ENCODE measurements around the gene DNAJC5G. TPM values are rescaled to one million over a fixed set of nuclear protein-coding genes. Genes with fewer than 3 reads are reported as not detected.

Gene DNAJC5G
- total RNA-seq, 6 experiments from 2014 or later = not detected

GRCh38 chr2:27324720-27325119 lies 49.5 kb downstream of the DNAJC5G start:
- intact Hi-C loops (cut with DNase I) = no loop called here
- Histone ChIP-seq H3K36me3 (peaks cover 0 to 39% (median 14%) of the 10 kb centered on the region in 4 donors), H3K27me3 (no peaks in the 10 kb centered on the region), H3K4me3 (no peak overlapping the region), H3K27ac (no peak overlapping the region), H3K9me3 (no peaks in the 10 kb centered on the region), H3K4me1 (peaks cover 0 to 20% (median 9%) of the 10 kb centered on the region in 4 donors)
- DNase-seq (no peak), ATAC-seq (no peak)
- 61% methylated on average over 2 of the region's 5 CpGs for WGBS (ENCODE audit: insufficient coverage, low coverage, low lambda C conversion rate, missing lambda C conversion rate)
- TF ChIP-seq, protein P1, sequence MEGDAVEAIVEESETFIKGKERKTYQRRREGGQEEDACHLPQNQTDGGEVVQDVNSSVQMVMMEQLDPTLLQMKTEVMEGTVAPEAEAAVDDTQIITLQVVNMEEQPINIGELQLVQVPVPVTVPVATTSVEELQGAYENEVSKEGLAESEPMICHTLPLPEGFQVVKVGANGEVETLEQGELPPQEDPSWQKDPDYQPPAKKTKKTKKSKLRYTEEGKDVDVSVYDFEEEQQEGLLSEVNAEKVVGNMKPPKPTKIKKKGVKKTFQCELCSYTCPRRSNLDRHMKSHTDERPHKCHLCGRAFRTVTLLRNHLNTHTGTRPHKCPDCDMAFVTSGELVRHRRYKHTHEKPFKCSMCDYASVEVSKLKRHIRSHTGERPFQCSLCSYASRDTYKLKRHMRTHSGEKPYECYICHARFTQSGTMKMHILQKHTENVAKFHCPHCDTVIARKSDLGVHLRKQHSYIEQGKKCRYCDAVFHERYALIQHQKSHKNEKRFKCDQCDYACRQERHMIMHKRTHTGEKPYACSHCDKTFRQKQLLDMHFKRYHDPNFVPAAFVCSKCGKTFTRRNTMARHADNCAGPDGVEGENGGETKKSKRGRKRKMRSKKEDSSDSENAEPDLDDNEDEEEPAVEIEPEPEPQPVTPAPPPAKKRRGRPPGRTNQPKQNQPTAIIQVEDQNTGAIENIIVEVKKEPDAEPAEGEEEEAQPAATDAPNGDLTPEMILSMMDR (IDR thresholded peaks at IDR 0.05) = no peak

Other genes starting within 250 kb of the DNAJC5G start
- 10 to 100 TPM; 29.1 to 62.7 (median 50.0) TPM for gene TMEM214, start 242.5 kb upstream of the DNAJC5G start, total RNA-seq
- 1 to 10 TPM; 3.9 to 7.4 (median 6.4) TPM for gene AGBL5, start 223.8 kb upstream of the DNAJC5G start, total RNA-seq
- 100 to 1,000 TPM; 144 to 182 (median 161) TPM for gene OST4, start 203.8 kb upstream of the DNAJC5G start, total RNA-seq
- 10 to 100 TPM in 5 of 6 experiments, 1 to 10 TPM in 1; 7.2 to 26.1 (median 21.0) TPM for gene EMILIN1, start 196.8 kb upstream of the DNAJC5G start, total RNA-seq
- gene KHK, start 188.7 kb upstream of the DNAJC5G start, total RNA-seq = 100 to 1,000 TPM; 101 to 283 (median 206) TPM
- gene CGREF1, start 156.3 kb upstream of the DNAJC5G start, total RNA-seq = 10 to 100 TPM in 2 of 6 experiments, 1 to 10 TPM in 4; 2.5 to 33.2 (median 7.7) TPM
- 1 to 10 TPM in 3 of 6 experiments, under 1 TPM in 3; 0.74 to 3.2 (median 1.1) TPM for gene ABHD1, start 151.6 kb upstream of the DNAJC5G start, total RNA-seq
- 100 to 1,000 TPM in 2 of 6 experiments, 10 to 100 TPM in 4; 27.1 to 102 (median 59.2) TPM for gene PREB, start 140.8 kb upstream of the DNAJC5G start, total RNA-seq
- gene PRR30, start 136.0 kb upstream of the DNAJC5G start, total RNA-seq = not detected
- under 1 TPM in 1 of 6 experiments, not detected in 5; 0.04 TPM for gene TCF23, start 126.4 kb upstream of the DNAJC5G start, total RNA-seq
- gene ATRAID, start 63.4 kb upstream of the DNAJC5G start, total RNA-seq = 10 to 100 TPM; 30.7 to 65.8 (median 35.9) TPM
- gene SLC5A6, start 63.2 kb upstream of the DNAJC5G start, total RNA-seq = 100 to 1,000 TPM in 3 of 6 experiments, 10 to 100 TPM in 3; 57.5 to 151 (median 90.3) TPM
- 10 to 100 TPM; 12.3 to 24.0 (median 16.3) TPM for gene CAD, start 58.1 kb upstream of the DNAJC5G start, total RNA-seq
- gene SLC30A3, start 12.4 kb upstream of the DNAJC5G start, total RNA-seq = not detected
- under 1 TPM in 2 of 6 experiments, not detected in 4; 0.14 to 0.25 TPM for gene TRIM54, start 7.0 kb downstream of the DNAJC5G start, total RNA-seq
- 1 to 10 TPM in 5 of 6 experiments, under 1 TPM in 1; 0.88 to 4.3 (median 1.6) TPM for gene UCN, start 33.0 kb downstream of the DNAJC5G start, total RNA-seq
- gene MPV17, start 47.7 kb downstream of the DNAJC5G start, total RNA-seq = 10 to 100 TPM; 17.2 to 82.3 (median 30.4) TPM
- 10 to 100 TPM; 13.4 to 20.1 (median 16.8) TPM for gene GTF3C2, start 81.3 kb downstream of the DNAJC5G start, total RNA-seq
- gene EIF2B4, start 94.9 kb downstream of the DNAJC5G start, total RNA-seq = 10 to 100 TPM; 17.6 to 25.0 (median 20.9) TPM
- gene SNX17, start 95.2 kb downstream of the DNAJC5G start, total RNA-seq = 10 to 100 TPM; 50.1 to 58.9 (median 54.1) TPM
- 10 to 100 TPM in 2 of 6 experiments, 1 to 10 TPM in 4; 6.0 to 14.7 (median 9.8) TPM for gene ZNF513, start 105.3 kb downstream of the DNAJC5G start, total RNA-seq
- 10 to 100 TPM; 20.9 to 38.4 (median 24.2) TPM for gene PPM1G, start 134.2 kb downstream of the DNAJC5G start, total RNA-seq
- 10 to 100 TPM; 37.7 to 49.4 (median 41.5) TPM for gene NRBP1, start 153.2 kb downstream of the DNAJC5G start, total RNA-seq
- 1 to 10 TPM; 3.2 to 8.0 (median 4.6) TPM for gene KRTCAP3, start 166.9 kb downstream of the DNAJC5G start, total RNA-seq
- gene IFT172, start 214.3 kb downstream of the DNAJC5G start, total RNA-seq = 10 to 100 TPM in 1 of 6 experiments, 1 to 10 TPM in 5; 4.4 to 11.5 (median 6.2) TPM
- gene FNDC4, start 219.8 kb downstream of the DNAJC5G start, total RNA-seq = 100 to 1,000 TPM in 2 of 6 experiments, 10 to 100 TPM in 4; 29.9 to 123 (median 65.1) TPM
- gene GCKR, start 221.4 kb downstream of the DNAJC5G start, total RNA-seq = 100 to 1,000 TPM in 4 of 6 experiments, 10 to 100 TPM in 2; 57.9 to 164 (median 115) TPM

Measured in right lobe of liver (tissue), 6 donors.